Adrenal gland (tissue), 12 donors: ENCODE data around the gene RBBP7. TPM values are rescaled to one million over a fixed set of nuclear protein-coding genes. Genes with fewer than 3 reads are reported as not detected.

Experiments used
- DNase-seq, 7 donors: peaks; one replicate each; pipeline ENCODE4 v3.0.0-alpha.2; 2019 to 2020
- H3K27ac ChIP-seq, 5 donors: fragments of 200-600 bp; sonication (generic) in 4 of 5; 1 replicate in 3 of 5; 2 replicates in 2 of 5; pipeline versions ENCODE4 v1.5.1 to v1.8.0; 2016 to 2020; ENCODE audit warnings: mild to moderate bottlenecking in 1 of 5
- H3K27me3 ChIP-seq: fragments of 200-600 bp; 2 replicates; pipeline ENCODE4 v1.8.0; 2021
- H3K36me3 ChIP-seq, 2 donors: fragments of 200-600 bp; replicated peaks in 1 of 2; 1 replicate in 1 of 2; 2 replicates in 1 of 2; pipeline versions ENCODE4 v1.5.1 to v1.8.0; 2018 to 2022
- H3K4me1 ChIP-seq, 2 donors: fragments of 200-600 bp; replicated peaks in 1 of 2; 1 replicate in 1 of 2; 2 replicates in 1 of 2; pipeline versions ENCODE4 v1.5.1 to v1.8.0; 2018 to 2021
- H3K4me3 ChIP-seq, 4 donors: fragments of 200-600 bp; sonication (generic) in 3 of 4; one replicate each; pipeline ENCODE4 v1.5.1; 2016 to 2018
- H3K9me3 ChIP-seq, 3 donors: fragments of 200-600 bp; sonication (generic) in 1 of 3; replicated peaks in 1 of 3; 1 replicate in 2 of 3; 2 replicates in 1 of 3; pipeline versions ENCODE4 v1.5.1 to v1.8.0; 2016 to 2021
- POLR2A ChIP-seq, 2 donors: fragments of 450-650 bp; IDR thresholded peaks; one replicate each; pipeline ENCODE4 v1.6.1; 2017; ENCODE audit warnings: antibody characterized with exemption in 2 of 2, mild to moderate bottlenecking in 2 of 2, moderate library complexity in 1 of 2
- WGBS, 4 donors: extraction: QIAGEN DNeasy Blood & Tissue Kit in 2 of 4; methylation state at CpG; one replicate each; pipeline versions ENCODE4 v1.1.5 to v1.1.7; 2013 to 2017; 5-methylcytosine and 5-hydroxymethylcytosine counted together
- intact Hi-C, 2 donors: fragments of 100-400 bp; cut with DNase I; formaldehyde crosslinking; loops; one replicate each; pipeline versions ENCODE4 v1.14.1 to v1.15.0; 2022 to 2023
- polyA plus RNA-seq, 3 donors: library from polyadenylated mRNA; stranded (reverse); fragments of 200-250 nt in 2 of 3; fragments of 350-450 nt in 1 of 3; fragmentation: Illumina TruSeq in 1 of 3; extraction: RNeasy Lipid Tissue Mini Kit (QIAGEN cat#74804) in 1 of 3; gene quantifications; one replicate each; pipeline ENCODE4 v1.2.3, GENCODE V29; 2013 to 2014
- total RNA-seq, 9 donors: library from RNA; depleted of rRNA in 4 of 9; stranded (reverse); fragments of >200 nt in 4 of 9; fragments of 120-200 nt in 1 of 9; fragmentation: NEBNext Ultra II Directional in 1 of 9; extraction: Animal tissue kit (Norgen Biotek cat#: 25700) in 1 of 9; gene quantifications; one replicate each; pipeline versions ENCODE4 v1.1.0 to v1.2.4, GENCODE V29; 2013 to 2023
- TF ChIP-seq, protein P1 (sequence below), 6 experiments: fragments of 450-650 bp in 4 of 6; fragments of 200-600 bp in 2 of 6; sonication (generic) in 1 of 6; IDR thresholded peaks; 1 replicate in 5 of 6; 2 replicates in 1 of 6; pipeline versions ENCODE4 v1.5.1 to v1.8.0; 2016 to 2021; ENCODE audit warnings: antibody characterized with exemption in 6 of 6, mild to moderate bottlenecking in 2 of 6, moderate library complexity in 1 of 6
- donor health status: healthy with polysubstance abuse.
- donor health status: Bipolar disorder and iron deficiency.
- donor health status: DM: yes; HTN: yes; CAD: no.
- donor health status: DM: no; HTN: no; CAD: no.
- donor health status: DM: no; HTN: no; CAD: no.
- donor health status: DM: yes; HTN: yes; CAD: no.

Gene RBBP7
- total and polyA plus RNA-seq, 12 donors: 175 to 1,639 (median 303) TPM

DNA sequence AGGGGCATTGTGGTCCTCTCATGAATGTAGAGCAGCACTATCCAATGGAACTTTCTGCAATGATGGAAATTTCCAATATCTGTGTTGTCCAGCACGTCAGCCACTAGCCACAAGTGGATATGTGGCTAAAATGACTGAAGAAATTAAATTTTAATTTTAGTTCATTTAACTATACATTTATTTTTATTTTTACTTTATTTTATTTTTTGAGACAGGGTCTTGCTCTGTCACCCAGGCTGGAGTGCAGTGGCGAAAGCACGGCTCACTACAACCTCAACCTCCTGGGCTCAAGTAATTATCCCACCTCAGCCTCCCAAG is 13.3 kb upstream of the RBBP7 start:
- H3K27ac ChIP-seq: peak overlapping the region in 2 of 5 donors; percentile 43 to 65
- 49 to 58% (median 56%) methylated on average over 3 of the region's 3 CpGs for WGBS, 4 donors

DNA sequence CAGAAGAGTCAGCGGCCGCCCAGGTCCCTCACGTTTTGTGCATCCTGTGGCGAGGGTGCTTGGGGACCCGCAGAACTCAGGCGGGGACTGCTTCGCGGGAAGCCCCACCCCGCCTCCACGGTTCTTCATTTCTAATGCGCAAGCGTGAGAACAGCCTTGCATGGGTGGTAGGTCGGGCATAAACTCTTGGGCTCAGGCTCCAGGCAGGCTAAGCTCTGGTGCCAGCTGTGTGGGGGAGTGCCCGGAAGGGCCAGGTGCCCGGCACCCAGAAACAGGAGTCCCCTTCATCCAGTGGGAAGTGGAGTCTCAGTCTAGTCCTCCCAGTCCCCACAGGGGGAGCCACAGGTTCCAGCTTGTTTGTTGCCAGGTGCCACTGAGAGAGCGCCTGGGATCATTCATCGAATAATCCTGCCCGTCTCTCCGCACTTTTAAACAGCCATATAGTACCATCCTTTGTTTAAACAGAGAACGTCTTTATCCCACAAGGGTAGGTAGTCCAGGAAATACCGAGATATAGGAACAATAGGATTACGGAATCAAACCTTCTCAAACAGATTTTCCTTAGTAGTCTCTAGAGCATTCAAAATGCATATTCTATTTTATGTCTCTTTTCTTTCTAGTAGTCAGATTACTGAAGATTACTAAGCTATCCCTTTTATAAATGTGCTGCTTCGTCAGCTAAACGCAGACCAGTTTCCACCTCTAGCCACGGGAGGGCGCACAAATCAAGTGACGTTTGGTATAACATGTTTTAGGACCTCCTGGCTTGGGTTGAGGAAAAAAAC is 12.7 kb upstream of the RBBP7 start:
- Histone ChIP-seq H3K36me3 (no peaks in the 10 kb centered on the region), H3K27ac (peak overlapping the region; percentile 43 to 89 (median 65)), H3K9me3 (no peaks in the 10 kb centered on the region), H3K4me3 (peak overlapping the region in 2 of 4 donors; percentile 23 to 47), H3K27me3 (peaks cover 19% of the 10 kb centered on the region), H3K4me1 (no peaks in the 10 kb centered on the region)
- WGBS, 4 donors: 0 to 17% (median 7%) methylated on average over 12 to 27 of the region's 27 CpGs
- intact Hi-C loops: loop anchor here in 1 of 2 donors (10.0 kb wide), 1 partner anchor 162 kb away; no protein-coding TSS in a partner anchor
- DNase-seq: peak; percentile 65 to 89 (median 73)
- TF ChIP-seq, protein P1, sequence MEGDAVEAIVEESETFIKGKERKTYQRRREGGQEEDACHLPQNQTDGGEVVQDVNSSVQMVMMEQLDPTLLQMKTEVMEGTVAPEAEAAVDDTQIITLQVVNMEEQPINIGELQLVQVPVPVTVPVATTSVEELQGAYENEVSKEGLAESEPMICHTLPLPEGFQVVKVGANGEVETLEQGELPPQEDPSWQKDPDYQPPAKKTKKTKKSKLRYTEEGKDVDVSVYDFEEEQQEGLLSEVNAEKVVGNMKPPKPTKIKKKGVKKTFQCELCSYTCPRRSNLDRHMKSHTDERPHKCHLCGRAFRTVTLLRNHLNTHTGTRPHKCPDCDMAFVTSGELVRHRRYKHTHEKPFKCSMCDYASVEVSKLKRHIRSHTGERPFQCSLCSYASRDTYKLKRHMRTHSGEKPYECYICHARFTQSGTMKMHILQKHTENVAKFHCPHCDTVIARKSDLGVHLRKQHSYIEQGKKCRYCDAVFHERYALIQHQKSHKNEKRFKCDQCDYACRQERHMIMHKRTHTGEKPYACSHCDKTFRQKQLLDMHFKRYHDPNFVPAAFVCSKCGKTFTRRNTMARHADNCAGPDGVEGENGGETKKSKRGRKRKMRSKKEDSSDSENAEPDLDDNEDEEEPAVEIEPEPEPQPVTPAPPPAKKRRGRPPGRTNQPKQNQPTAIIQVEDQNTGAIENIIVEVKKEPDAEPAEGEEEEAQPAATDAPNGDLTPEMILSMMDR (IDR thresholded peaks at IDR 0.05): peak; percentile 34 to 69 (median 66)
- peak in 1 of 2 donors; percentile 51 for TF ChIP-seq POLR2A (IDR thresholded peaks at IDR 0.05)

More for the DNA sequence above, 13.3 kb upstream of the RBBP7 start:
- intact Hi-C loops: loop anchor here in 1 of 2 donors (10.0 kb wide), 1 partner anchor 161 kb away; no protein-coding TSS in a partner anchor
- no peaks in the 10 kb centered on the region for H3K36me3 ChIP-seq
- H3K27me3 ChIP-seq: peaks cover 19% of the 10 kb centered on the region
- DNase-seq: no peak
- no peaks in the 10 kb centered on the region for H3K9me3 ChIP-seq
- H3K4me1 ChIP-seq: no peaks in the 10 kb centered on the region
- H3K4me3 ChIP-seq: no peak overlapping the region
- TF ChIP-seq POLR2A (IDR thresholded peaks at IDR 0.05): no peak
- TF ChIP-seq, protein P1 (IDR thresholded peaks at IDR 0.05): peak in 1 of 6 experiments; percentile 25

DNA sequence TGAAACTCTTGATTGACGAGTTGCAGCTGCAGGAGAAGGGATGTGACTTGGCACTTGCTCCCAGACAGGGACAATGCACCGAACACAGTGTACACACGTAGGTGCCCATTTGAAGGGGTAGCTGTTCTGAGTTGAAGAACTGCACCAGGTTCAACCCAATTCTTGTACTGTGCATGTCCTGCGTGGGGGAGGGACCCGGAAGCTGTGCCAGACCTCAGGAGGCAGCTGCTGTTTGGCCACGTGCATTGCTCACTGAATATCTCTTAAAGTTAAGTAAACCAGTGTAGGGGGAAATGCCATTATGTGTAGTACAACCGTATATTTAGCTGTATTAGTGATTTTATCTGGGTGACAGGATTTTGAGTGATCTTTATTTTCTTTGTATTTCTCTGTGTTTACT is 12.0 kb upstream of the RBBP7 start:
- TF ChIP-seq, protein P1 (IDR thresholded peaks at IDR 0.05): no peak
- TF ChIP-seq POLR2A (IDR thresholded peaks at IDR 0.05): no peak
- 0 to 31% (median 15%) methylated on average over 2 to 7 of the region's 7 CpGs for WGBS, 4 donors
- Histone ChIP-seq H3K27ac (peak overlapping the region in 2 of 5 donors; percentile 76 to 89), H3K9me3 (no peaks in the 10 kb centered on the region), H3K36me3 (no peaks in the 10 kb centered on the region), H3K4me1 (no peaks in the 10 kb centered on the region), H3K27me3 (peaks cover 19% of the 10 kb centered on the region), H3K4me3 (peak overlapping the region in 2 of 4 donors; percentile 23 to 47)
- DNase-seq: peak; percentile 48 to 75 (median 58)
- intact Hi-C loops: loop anchor here in 1 of 2 donors (10.0 kb wide), 1 partner anchor 163 kb away; no protein-coding TSS in a partner anchor

DNA sequence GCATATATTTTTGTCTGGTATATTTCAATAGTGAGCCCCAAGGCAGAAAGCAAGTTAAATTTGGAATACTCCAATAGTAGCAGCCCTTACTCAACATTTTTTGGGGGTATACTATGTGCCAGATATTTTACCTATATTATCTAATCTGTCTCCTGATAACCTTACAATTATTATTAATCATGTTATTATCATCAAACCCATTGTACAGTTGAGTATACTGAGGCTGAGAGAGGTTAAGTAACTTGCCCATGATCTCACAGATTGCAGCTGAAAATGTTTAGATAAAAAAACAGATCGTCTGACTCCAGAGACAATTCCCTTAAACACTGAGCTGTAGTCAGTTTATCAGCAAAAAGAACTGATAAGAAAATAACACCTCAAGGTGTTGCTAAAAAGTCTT is 6.5 kb upstream of the RBBP7 start:
- intact Hi-C loops: no loop called here
- 22 to 60% (median 46%) methylated on average over 1 of the region's 1 CpG for WGBS, 4 donors
- peaks cover 18% of the 10 kb centered on the region for H3K27me3 ChIP-seq

More for the DNA sequence above, 6.5 kb upstream of the RBBP7 start:
- TF ChIP-seq, protein P1 (IDR thresholded peaks at IDR 0.05): no peak
- no peak for TF ChIP-seq POLR2A (IDR thresholded peaks at IDR 0.05)
- Histone ChIP-seq H3K4me3 (no peak overlapping the region), H3K4me1 (peaks cover 0 to under 1% of the 10 kb centered on the region in 2 donors), H3K27ac (no peak overlapping the region), H3K36me3 (no peaks in the 10 kb centered on the region), H3K9me3 (no peaks in the 10 kb centered on the region)
- DNase-seq: no peak
